Femur (tissue), 1 donor: ENCODE measurements around the gene CD300LF.

Experiments
- DNase-seq: peaks from one replicate; pipeline ENCODE4 v3.0.0-alpha.2; 2017

Gene CD300LF

GRCh38 chr17:74712756-74713155, at the start of gene CD300LF:
CD300LF (minus strand) TSS chr17:74712923; CDS start chr17:74712866, 57 bp downstream.
- no peak for DNase-seq

DNA sequence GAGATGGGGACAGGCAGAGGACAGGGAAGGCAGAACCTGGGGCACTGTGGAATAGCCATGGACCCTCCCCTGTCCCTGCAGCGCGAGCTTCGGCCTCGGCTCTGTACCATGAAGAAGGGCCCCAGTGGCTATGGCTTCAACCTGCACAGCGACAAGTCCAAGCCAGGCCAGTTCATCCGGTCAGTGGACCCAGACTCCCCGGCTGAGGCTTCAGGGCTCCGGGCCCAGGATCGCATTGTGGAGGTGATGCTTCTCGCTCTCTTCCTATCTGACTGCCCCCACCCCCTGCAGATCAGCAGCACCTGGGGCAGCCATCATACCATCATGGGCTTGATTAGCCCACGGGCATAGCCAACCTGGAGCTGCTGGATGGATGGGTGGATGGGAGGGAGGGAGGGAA, 49.2 kb upstream of the CD300LF start:
- DNase-seq, result no peak

GRCh38 chr17:74761419-74761818, 48.7 kb upstream of the CD300LF start:
- no peak for DNase-seq

- no peak for DNase-seq
Measured at GRCh38 chr17:74760404-74761105, 47.8 kb upstream of the CD300LF start.

DNA sequence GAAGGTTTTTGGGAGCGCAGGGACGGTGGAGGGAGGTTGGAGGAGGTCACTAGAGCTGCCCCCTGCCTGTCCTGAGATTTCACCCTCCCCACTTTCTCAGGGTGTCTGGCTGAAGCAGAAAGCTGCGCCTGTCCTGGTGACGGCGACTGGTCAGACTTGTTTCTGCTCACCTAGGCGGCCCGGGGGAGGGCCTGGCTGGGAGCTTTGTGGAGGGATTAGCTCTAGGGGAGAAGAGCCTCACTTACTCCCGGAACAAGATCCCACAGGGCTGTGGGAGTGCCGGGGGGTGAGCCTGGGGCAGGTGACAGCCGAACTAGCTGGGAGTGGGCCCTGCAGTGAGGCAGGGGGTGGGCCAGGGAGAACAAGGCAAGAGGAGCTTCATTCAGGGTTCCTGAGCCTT, 47.2 kb upstream of the CD300LF start:
- DNase-seq, result no peak

- DNase-seq, result no peak
Measured at GRCh38 chr17:74759243-74759801, 46.6 kb upstream of the CD300LF start.

DNA sequence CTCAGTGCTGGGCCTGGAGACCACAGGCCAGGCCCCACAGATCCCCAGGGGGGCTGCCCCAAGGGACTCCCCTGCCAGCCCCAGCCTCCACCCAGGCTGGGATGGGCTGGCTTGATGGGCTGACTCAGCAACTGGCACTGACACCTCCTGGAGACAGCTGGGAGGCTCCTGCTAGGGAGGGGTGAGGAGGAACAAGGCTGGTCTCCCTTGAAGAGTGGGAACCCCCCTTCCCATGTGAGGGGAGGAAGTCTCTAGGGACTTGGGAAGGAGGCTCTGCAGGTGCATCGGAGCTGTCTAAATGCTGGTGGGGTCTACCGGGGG, 46.1 kb upstream of the CD300LF start:
- DNase-seq, result peak; percentile 56

DNA sequence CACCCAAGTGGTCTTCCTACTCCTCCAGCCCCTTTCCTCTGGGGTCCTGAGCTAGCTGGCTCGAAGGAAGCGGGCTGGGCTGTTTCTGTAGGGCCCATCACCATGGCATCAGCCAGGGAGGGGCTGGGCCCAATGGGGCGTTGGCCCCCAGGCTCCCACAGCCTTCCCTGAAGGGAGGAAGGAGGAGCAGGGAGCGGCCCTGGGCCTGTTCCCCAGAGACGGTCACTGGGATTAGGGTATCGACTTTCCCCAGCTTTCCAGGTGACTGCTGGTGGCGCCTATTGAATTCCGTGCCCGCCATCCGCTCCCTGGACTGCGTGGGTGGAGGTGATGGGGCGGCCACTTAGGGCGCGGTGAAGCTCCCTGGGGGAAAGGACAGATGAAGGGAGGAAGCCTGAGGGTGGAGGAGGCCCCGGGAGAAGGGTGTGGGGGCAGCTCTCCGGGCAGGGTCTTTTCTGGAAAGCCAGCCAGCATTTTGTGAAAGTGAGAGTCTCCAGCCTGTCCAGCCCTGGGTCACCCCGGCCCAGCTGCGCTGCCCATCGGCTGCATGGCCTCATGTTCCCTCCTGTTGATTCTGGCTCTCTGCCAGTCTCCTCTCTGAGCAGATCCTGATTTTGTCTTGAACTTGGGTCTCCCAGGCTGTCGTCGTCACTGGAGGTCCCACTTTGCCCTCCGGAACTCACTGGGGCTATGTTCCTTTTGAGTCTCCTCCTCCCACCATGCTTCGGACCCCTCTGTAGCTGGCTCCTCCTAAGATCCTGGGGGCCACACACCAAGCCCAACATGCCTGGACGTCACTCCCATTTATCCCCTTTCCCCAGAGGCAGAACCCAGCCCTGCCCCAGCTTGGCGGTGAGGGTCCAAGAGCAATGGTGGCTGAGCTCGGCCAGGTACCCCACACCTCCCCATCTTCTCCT, 45.5 kb upstream of the CD300LF start:
- peak; percentile 27 for DNase-seq

DNA sequence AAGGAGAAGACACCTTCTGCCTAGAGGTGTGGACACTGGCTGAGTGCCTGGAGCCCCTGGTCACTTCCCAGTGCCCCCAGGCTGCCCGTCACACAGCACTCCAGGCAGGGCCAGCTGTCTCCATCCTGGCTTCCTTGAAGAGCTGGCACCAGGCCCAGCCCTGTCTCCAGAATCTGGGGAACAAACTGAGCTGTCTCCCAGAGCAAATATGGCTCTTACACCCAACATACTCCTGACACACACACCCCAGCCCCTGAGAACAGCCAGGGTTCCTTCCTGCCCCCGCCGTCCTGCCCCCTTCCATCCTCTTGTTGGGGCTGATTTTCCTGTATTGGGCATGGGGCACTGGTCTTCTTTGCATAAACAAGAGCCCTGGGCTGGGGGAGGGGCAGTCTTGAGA, 44.8 kb upstream of the CD300LF start:
- peak; percentile 33 for DNase-seq

DNA sequence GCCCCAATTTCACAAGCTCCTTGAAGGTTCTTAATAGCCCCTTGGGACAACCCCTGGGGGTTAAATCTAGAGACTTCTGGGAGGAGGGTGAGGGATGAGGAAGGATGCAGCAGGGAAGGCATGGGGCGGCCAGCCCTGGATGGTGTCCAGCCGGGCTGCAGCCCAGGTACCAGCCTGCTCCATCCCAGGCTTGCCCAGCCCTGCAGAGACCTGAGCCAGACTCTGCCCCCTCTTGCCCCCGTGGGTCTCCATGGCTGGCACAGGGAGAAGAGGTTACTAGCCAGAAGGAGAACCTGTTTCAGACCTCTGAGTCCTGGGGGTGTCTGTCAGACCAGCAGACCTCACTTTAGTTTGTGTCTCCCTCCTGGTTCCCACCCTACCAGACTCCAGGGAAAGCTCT, 44.2 kb upstream of the CD300LF start:
- DNase-seq, result peak; percentile 5

DNA sequence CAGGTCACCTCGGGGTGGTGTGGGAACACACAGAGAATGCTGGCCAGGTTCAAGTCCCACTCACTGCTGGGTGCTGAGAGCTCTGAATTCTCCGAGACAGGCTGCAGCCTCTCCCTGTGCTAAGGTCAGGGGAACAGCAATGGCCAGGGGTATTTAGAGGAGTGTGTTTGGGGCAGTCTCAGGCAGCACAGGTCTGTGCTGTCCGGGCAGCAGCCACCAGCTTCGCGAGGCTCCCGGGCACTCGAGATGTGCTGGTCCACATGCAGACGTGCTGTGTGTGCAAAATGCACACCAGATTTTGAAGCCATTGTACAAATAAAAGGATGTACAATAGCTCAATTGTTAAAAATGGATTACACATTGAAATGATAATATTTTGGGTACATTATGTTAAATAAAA, 42.8 kb upstream of the CD300LF start:
- DNase-seq, result no peak

GRCh38 chr17:74754832-74755231, 42.1 kb upstream of the CD300LF start:
- peak; percentile 12 for DNase-seq

GRCh38 chr17:74752822-74753401, 40.2 kb upstream of the CD300LF start:
- DNase-seq, result no peak

- no peak for DNase-seq
Measured at GRCh38 chr17:74752415-74752814, 39.7 kb upstream of the CD300LF start.

DNA sequence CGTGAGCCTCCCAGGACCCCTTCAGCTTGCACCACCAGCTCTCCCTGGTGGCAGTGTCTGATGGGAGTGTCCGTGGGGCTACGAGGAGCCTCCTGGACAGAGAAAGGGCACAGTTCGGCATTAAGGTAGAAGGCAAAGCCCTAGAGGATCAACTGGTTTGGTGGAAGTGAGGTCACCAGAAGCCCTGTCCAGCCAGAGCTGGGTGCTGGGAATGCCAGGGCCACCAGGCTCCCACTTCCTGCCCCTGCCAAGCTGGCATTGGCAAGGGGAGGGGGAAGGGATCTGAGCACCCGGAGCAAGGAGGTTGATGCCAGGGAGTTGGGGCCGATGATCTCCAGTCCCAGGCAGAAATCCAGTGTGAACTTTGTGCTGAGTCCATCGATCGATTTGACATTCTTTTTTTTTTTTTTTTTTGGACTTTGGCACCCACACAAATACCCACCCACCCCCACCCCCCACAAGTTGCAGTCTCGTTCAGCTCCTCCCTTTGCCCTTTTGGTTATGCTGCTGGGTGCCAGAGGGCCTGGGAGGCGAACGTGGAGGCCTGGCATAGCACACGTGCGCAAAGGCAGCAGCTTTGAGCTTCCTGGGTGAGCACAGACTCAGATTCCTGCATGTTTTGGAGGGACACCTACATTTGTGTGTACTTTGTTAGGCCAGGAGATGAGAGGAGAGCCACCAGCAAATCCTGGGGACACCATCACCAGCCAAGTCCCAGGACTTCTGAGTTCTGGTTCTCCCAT, 37.8 kb upstream of the CD300LF start:
- peak; percentile 18 for DNase-seq

GRCh38 chr17:74750039-74750326, 37.3 kb upstream of the CD300LF start:
- no peak for DNase-seq

DNA sequence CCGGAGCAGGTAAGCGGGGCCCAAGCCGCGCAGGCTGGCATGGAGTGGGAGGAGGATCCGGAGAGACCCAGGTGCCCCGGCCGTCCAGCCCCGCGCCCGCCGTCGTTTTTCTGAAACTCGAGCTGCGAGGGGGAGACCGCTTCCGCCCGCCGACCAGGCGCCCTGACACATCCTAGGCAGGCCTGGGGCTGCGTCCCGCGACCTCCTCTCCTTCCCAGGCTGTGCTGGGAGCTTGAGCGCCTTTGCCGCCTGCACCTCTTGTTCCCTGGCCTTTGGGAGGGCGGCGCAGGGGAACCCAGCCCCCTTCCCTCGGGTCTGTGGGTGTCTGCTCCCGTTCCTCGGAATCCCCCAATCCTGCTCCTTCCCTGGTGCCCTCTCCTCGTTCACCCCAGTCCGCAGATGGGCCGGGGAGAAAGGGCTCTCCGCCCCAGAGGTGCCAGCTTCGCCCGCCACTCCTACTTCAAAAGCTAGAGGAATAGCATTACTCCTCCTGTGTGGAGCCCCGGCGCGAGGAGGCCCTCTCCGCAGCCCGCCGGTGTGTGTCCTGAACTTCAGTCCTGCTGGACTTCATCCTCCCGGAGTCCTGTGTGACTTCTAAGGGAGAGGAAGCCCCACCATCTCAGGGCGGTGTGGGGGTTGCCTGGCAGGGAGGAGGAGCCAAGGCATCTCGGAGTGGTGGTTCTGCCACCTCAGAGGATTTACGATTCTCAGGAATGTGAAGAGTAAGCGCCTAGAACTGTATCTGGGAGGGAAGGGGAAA, 36.7 kb upstream of the CD300LF start:
- DNase-seq, result no peak

DNA sequence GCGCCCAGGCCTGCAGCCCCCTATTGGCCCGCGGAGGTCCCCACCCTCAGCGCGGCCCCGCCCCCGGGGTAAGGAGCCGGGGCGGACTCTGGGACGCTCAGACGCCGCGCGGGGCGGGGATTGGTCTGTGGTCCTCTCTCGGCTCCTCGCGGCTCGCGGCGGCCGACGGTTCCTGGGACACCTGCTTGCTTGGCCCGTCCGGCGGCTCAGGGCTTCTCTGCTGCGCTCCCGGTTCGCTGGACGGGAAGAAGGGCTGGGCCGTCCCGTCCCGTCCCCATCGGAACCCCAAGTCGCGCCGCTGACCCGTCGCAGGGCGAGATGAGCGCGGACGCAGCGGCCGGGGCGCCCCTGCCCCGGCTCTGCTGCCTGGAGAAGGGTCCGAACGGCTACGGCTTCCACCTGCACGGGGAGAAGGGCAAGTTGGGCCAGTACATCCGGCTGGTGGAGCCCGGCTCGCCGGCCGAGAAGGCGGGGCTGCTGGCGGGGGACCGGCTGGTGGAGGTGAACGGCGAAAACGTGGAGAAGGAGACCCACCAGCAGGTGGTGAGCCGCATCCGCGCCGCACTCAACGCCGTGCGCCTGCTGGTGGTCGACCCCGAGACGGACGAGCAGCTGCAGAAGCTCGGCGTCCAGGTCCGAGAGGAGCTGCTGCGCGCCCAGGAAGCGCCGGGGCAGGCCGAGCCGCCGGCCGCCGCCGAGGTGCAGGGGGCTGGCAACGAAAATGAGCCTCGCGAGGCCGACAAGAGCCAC, 36.0 kb upstream of the CD300LF start, which contains the start of gene NHERF1:
TSS of gene NHERF1 (plus strand) at position 100 of the 750 bp plus-strand sequence. CDS start at position 319, 219 bp downstream.
- peak; percentile 95 for DNase-seq

DNA sequence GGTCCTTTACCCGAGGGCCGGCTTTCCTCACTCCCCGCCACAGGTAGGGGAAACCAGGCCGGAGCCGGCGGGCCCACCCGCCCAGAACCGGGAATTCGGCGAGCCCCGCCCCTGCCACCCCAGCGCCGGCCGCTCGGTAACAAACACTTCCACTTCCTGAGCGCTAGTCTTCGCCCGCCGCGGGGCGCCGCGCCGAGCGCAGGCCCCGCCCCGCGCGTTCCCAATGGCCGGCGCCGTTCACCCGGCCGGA, 35.5 kb upstream of the CD300LF start:
- no peak for DNase-seq

DNA sequence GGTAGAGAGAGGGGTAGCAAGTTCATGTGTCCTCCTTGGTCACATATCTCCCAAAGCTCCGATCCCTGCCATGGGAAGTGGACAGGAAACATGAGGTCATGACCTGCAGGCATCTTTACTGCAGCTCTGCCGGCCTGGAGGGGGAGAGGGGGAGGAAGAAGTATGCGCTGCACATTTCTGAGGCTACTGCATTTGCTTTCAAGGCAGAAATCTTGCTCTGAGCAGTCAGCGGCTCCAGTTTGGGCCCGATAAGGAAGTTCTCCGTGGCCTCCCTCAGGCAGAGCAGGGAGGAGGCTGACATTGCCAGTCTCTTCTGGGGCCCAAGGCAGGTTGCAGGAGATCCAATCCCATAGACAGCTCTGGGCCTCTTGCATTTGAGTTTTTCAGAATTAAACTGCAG, 34.2 kb upstream of the CD300LF start:
- DNase-seq, result no peak

DNA sequence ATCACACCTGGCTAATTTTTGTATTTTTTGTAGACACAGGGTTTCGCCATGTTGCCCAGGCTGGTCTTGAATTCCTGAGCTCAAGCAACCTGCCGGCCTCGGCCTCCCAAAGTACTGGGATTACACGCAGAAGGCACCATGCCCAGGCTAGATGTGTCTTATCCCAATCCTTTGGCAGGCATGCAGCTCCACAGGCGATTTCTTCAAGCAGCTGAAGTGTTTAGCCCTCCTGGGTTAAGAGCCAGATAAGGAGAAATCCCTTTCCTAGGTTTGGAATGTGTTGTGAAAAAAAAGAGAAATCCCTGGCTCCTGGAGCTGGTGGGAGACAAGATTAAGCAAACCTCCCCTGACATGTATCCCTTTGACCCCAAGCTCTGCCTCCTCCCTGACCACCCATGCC, 33.7 kb upstream of the CD300LF start:
- DNase-seq, result no peak
